Measurements from ENCODE around the gene GOLGA6L24. TPM values are rescaled to one million over a fixed set of nuclear protein-coding genes. Genes with fewer than 3 reads are reported as not detected.
A peak's percentile ranks its signal among the peaks of the same experiment; 100 is the strongest.
"Not testable (repeated sequence)": the region's sequence is repeated elsewhere in the genome, so short reads cannot be mapped to it uniquely, and the experiment has no call there.

Gene GOLGA6L24
- not detected for polyA plus RNA-seq (ENCODE audit: insufficient read length in 10 of 10)
- long read RNA-seq, donor 1: 0 reads
- long read RNA-seq, donor 2: 0 reads
- long read RNA-seq, donor 3: 0 reads
- long read RNA-seq, donor 4: 0 reads
- long read RNA-seq, donor 5: 0 reads
- long read RNA-seq, donor 6: 0 reads
- long read RNA-seq, donor 7: 0 reads
- long read RNA-seq, donor 8: 0 reads
- long read RNA-seq, donor 9: 0 reads

GRCh38 chr15:28357984-28358383 lies at the start of gene GOLGA6L24:
Gene GOLGA6L24, minus strand, starts transcription at chr15:28358084. Its CDS starts 61 bp downstream, at chr15:28358023.
- not testable (repeated sequence) for DNase-seq

- not testable (repeated sequence) for DNase-seq
Observed at GRCh38 chr15:28402774-28403435, 45.0 kb upstream of the GOLGA6L24 start.

GRCh38 chr15:28396022-28396421 lies 38.1 kb upstream of the GOLGA6L24 start:
- not testable (repeated sequence) for DNase-seq

- DNase-seq: not testable (repeated sequence)
Observed at GRCh38 chr15:28380053-28380452, 22.2 kb upstream of the GOLGA6L24 start.

- not testable (repeated sequence) for DNase-seq
Observed at GRCh38 chr15:28378364-28378763, 20.5 kb upstream of the GOLGA6L24 start, which contains the start of gene GOLGA8F. Gene GOLGA8F, plus strand, starts transcription at chr15:28378664. Its CDS starts 98 bp downstream, at chr15:28378762.

GRCh38 chr15:28365502-28365901 lies 7.6 kb upstream of the GOLGA6L24 start:
- not testable (repeated sequence) for DNase-seq

- DNase-seq: not testable (repeated sequence)
Observed at GRCh38 chr15:28322129-28322588, 35.7 kb downstream of the GOLGA6L24 start, which contains the start of gene HERC2. Gene HERC2, minus strand, starts transcription at chr15:28322179. Its CDS starts 746 bp downstream, at chr15:28321433.

GRCh38 chr15:28321358-28322078 lies 36.4 kb downstream of the GOLGA6L24 start:
- peak in 1 of 3 donors; percentile 10 for DNase-seq

GRCh38 chr15:28319725-28320124 lies 38.2 kb downstream of the GOLGA6L24 start:
- not testable (repeated sequence) for DNase-seq

- DNase-seq: not testable (repeated sequence)
Observed at GRCh38 chr15:28318828-28319227, 39.1 kb downstream of the GOLGA6L24 start.

- DNase-seq: not testable (repeated sequence)
Observed at GRCh38 chr15:28318122-28318521, 39.8 kb downstream of the GOLGA6L24 start.

GRCh38 chr15:28316958-28317357 lies 40.9 kb downstream of the GOLGA6L24 start:
- not testable (repeated sequence) for DNase-seq

GRCh38 chr15:28310454-28310853 lies 47.4 kb downstream of the GOLGA6L24 start:
- not testable (repeated sequence) for DNase-seq

GRCh38 chr15:28308718-28309117 lies 49.2 kb downstream of the GOLGA6L24 start:
- DNase-seq: not testable (repeated sequence)

Other genes with a start within 250 kb of the GOLGA6L24 start
- 10 to 100 TPM; 28.3 to 43.5 (median 35.7) TPM for gene HERC2, start 35.9 kb downstream of the GOLGA6L24 start, polyA plus RNA-seq (ENCODE audit: insufficient read length in 10 of 10)
- not detected for gene GOLGA8F, start 20.6 kb upstream of the GOLGA6L24 start, polyA plus RNA-seq (ENCODE audit: insufficient read length in 10 of 10)
- under 1 TPM in 6 of 10 donors, not detected in 4; 0.03 to 0.28 (median 0.05) TPM for gene GOLGA8G, start 174.9 kb upstream of the GOLGA6L24 start, polyA plus RNA-seq (ENCODE audit: insufficient read length in 10 of 10)
- gene GOLGA6L25, start 195.5 kb upstream of the GOLGA6L24 start, polyA plus RNA-seq (ENCODE audit: insufficient read length in 10 of 10): not detected

Measured in muscle of back (tissue), 13 donors.